MCF 10A (cell line): ENCODE data around the gene CSTB. TPM values are rescaled to one million over a fixed set of nuclear protein-coding genes. Genes with fewer than 3 reads are reported as not detected.

Experiments used
- BruUV-seq: library from RNA; stranded (reverse); fragments of 400-500 nt; replicated peaks from 2 replicates; lab custom pipeline; 2021; lab: Mats Ljungman, UMichigan
- CTCF ChIA-PET: fragments of 300-600 bp; sonication (Branson Sonifier 250); formaldehyde crosslinking; extraction: SDS; loops from one replicate; lab custom pipeline; 2021; ENCODE audit warnings: antibody characterized with exemption, inconsistent platforms; lab: Yijun Ruan, JAX
- POLR2A ChIA-PET: fragments of 300-600, 350-650 bp; sonication (Branson Sonifier 250); formaldehyde crosslinking; extraction: SDS; loops from one replicate; lab custom pipeline; 2020; ENCODE audit warnings: antibody characterized with exemption, inconsistent platforms; lab: Yijun Ruan, JAX
- DNase-seq: peaks from one replicate; pipeline ENCODE4 v3.0.0-alpha.2; 2018; ENCODE audit not compliant: unreplicated experiment
- H3K27ac Mint-ChIP-seq: one replicate; pipeline ENCODE4 v1.8.0; 2022; ENCODE audit warnings: mild to moderate bottlenecking, low read depth, mixed read lengths; ENCODE audit not compliant: unreplicated experiment
- H3K27me3 Mint-ChIP-seq: one replicate; pipeline ENCODE4 v1.8.0; 2022; ENCODE audit warnings: mixed read lengths; ENCODE audit not compliant: insufficient read depth, unreplicated experiment
- H3K36me3 Mint-ChIP-seq: one replicate; pipeline ENCODE4 v1.8.0; 2022; ENCODE audit warnings: mild to moderate bottlenecking, moderate library complexity, mixed read lengths; ENCODE audit not compliant: insufficient read depth, unreplicated experiment
- H3K4me1 Mint-ChIP-seq: one replicate; pipeline ENCODE4 v1.8.0; 2022; ENCODE audit warnings: mixed read lengths; ENCODE audit not compliant: insufficient read depth, unreplicated experiment
- H3K4me3 Mint-ChIP-seq: one replicate; pipeline ENCODE4 v1.8.0; 2022; ENCODE audit warnings: mild to moderate bottlenecking, moderate library complexity, mixed read lengths; ENCODE audit not compliant: unreplicated experiment
- H3K9me3 Mint-ChIP-seq: one replicate; pipeline ENCODE4 v1.8.0; 2022; ENCODE audit warnings: mixed read lengths; ENCODE audit not compliant: unreplicated experiment
- intact Hi-C: fragments of 100-400 bp; cut with micrococcal nuclease; formaldehyde crosslinking; loops from 2 replicates; pipeline ENCODE4 v1.14.1; 2022
- total RNA-seq: library from RNA; stranded (reverse); gene quantifications from 2 replicates; pipeline ENCODE4 v1.2.3, GENCODE V29; 2022
- TF ChIP-seq, protein P1 (sequence below): fragments of 200-600 bp; IDR thresholded peaks from one replicate; pipeline ENCODE4 v1.8.0; 2022; ENCODE audit warnings: antibody characterized with exemption, mild to moderate bottlenecking; ENCODE audit not compliant: unreplicated experiment

The CSTB gene
- total RNA-seq, 1 experiment from 2014 or later: 60.5 TPM

DNA sequence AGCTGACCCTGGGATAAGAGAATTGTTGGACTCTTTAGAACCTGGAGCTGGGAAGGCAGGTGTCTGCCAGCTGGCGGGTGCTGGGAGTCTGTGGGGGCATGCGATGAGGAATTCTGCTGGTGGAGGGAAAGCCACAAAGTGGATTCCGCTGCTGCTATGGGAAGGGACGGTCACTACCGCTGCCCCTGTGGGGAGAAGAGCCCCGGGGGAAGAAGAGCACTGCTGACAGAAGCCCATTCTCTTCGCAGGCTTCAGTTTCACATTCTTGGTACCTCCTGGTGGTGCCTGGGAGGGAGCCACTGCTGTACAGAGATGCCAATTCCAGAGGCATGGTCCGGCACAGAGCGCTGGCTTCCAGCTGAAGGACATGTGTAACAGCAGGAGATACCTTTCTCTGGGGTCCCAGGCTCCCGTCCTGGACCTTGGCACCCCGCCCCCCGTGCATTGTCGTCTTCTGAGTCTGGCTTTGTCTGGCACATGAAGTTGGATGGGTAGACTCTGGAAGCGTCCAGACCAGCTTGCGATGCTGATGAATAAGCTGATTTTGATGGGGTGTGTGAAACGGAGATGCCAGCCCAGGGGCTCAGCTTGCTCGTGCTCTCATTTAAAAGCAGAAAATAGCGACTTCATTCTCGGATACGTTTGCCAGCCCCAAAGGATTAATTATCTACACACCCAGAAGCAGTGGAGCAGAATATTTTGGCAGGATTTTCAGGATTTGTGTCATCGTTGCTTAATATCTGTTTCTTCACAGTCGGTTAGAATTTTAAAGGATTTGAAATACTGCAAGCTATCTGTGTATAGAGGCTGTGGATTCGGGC, 44.0 kb downstream of the CSTB start:
- peaks cover 59% of the 10 kb centered on the region for H3K36me3 Mint-ChIP-seq
- H3K9me3 Mint-ChIP-seq: no peaks in the 10 kb centered on the region
- CTCF ChIA-PET: interaction anchor here (0.6 kb wide), 1 partner anchor 75 kb away, joined by 3 read pairs; no protein-coding TSS in a partner anchor
- H3K27ac Mint-ChIP-seq: no peak overlapping the region
- POLR2A ChIA-PET: interaction anchor here (1.2 kb wide), 1 partner anchor 11 kb away, joined by 3 read pairs; no protein-coding TSS in a partner anchor
- no peak overlapping the region for H3K4me3 Mint-ChIP-seq
- DNase-seq: peak; percentile 52
- H3K4me1 Mint-ChIP-seq: peaks cover 50% of the 10 kb centered on the region
- intact Hi-C loops: no loop called here
- TF ChIP-seq, protein P1, sequence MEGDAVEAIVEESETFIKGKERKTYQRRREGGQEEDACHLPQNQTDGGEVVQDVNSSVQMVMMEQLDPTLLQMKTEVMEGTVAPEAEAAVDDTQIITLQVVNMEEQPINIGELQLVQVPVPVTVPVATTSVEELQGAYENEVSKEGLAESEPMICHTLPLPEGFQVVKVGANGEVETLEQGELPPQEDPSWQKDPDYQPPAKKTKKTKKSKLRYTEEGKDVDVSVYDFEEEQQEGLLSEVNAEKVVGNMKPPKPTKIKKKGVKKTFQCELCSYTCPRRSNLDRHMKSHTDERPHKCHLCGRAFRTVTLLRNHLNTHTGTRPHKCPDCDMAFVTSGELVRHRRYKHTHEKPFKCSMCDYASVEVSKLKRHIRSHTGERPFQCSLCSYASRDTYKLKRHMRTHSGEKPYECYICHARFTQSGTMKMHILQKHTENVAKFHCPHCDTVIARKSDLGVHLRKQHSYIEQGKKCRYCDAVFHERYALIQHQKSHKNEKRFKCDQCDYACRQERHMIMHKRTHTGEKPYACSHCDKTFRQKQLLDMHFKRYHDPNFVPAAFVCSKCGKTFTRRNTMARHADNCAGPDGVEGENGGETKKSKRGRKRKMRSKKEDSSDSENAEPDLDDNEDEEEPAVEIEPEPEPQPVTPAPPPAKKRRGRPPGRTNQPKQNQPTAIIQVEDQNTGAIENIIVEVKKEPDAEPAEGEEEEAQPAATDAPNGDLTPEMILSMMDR: no peak
- BruUV-seq: no TSS peak
- no peaks in the 10 kb centered on the region for H3K27me3 Mint-ChIP-seq

DNA sequence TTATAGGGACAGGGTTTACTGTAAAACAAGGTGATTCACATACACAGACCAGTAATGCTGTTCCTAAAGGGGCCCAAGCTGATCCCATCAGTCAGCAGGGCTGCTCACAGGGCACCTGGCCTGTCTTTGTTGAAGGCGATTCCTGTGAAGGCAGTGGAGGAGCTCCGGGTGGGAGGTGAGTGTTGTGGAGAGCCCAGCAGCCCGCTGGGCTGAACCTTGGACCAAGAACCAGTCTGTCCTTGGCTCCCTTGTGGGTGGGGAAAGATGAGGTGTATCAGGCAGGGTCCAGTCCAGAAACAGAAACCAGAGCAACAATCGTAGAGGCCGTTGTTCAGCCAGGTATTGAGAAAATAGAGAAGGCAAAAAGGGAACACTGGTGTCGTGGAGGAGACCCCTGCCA, 44.6 kb downstream of the CSTB start:
- intact Hi-C loops: no loop called here
- CTCF ChIA-PET: interaction anchor here (0.6 kb wide), 1 partner anchor 74 kb away, joined by 3 read pairs; no protein-coding TSS in a partner anchor
- H3K4me3 Mint-ChIP-seq: no peak overlapping the region
- H3K4me1 Mint-ChIP-seq: peaks cover 56% of the 10 kb centered on the region
- no peak overlapping the region for H3K27ac Mint-ChIP-seq
- H3K27me3 Mint-ChIP-seq: no peaks in the 10 kb centered on the region
- TF ChIP-seq, protein P1: no peak
- POLR2A ChIA-PET: interaction anchor here (1.2 kb wide), 1 partner anchor 11 kb away, joined by 3 read pairs; no protein-coding TSS in a partner anchor
- BruUV-seq: no TSS peak
- no peak for DNase-seq
- H3K36me3 Mint-ChIP-seq: peaks cover 55% of the 10 kb centered on the region
- no peaks in the 10 kb centered on the region for H3K9me3 Mint-ChIP-seq

DNA sequence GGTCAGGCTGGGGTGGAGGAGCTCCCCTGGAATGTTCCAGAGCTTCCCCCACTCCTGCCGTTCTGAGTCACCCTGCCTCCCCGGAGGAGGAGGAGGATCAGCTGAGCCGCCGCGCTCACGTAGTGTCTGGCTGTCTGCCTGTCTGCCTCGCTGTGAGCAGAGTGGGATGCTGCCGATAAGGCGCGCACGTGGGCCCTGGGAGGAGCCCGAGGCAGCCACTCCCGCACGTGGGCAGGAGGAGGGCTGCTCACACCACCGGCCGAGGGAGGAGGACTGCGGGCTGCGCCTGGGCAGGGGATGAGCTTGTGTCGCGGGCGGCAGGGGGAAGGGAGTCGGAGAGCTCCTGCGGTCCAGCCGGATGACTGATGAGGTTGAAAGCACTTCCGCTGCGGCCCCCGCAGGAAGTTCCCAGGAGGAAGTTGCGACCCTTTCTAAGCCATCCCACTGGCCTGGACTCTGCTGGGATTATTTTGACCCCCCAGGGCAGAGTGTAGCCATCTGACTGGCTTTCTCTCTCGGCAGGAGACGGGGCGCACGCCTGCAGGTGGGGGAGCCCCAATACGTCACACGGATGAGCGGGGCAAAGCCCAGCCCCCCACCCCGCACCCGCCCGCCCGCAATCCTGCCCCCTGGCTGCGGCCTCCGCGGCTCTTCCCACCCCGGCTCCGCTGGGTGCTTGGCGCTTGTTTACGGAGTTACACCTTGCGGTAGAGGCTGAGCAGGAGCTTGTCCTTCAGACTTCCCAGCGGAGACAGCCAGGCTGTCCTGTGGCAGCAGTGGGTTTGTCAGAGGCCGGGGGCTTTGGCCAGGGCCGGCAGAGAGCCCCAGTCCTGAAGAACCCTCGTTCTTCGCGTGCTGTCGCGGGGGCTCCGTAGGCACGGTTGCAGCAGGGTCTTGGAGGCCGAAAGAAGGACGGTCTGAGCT, 47.4 kb downstream of the CSTB start:
- H3K4me1 Mint-ChIP-seq: peaks cover 58% of the 10 kb centered on the region
- BruUV-seq: no TSS peak
- H3K27ac Mint-ChIP-seq: peak overlapping the region; percentile 86
- H3K9me3 Mint-ChIP-seq: no peaks in the 10 kb centered on the region
- H3K27me3 Mint-ChIP-seq: no peaks in the 10 kb centered on the region
- intact Hi-C loops: loop anchor here (2.0 kb wide), 2 partner anchors 16 to 68 kb away; no protein-coding TSS in a partner anchor
- POLR2A ChIA-PET: interaction anchor here (0.5 to 4.8 kb wide), 19 partner anchors 9 to 140 kb away, joined by 3 to 37 read pairs (median 6); partner anchors contain the start of genes HSF2BP, RRP1 and RRP1B
- TF ChIP-seq, protein P1: no peak
- CTCF ChIA-PET: interaction anchor here (0.6 to 1.4 kb wide), 3 partner anchors 15 to 94 kb away, joined by 3 to 5 read pairs (median 4); no protein-coding TSS in a partner anchor
- peaks cover 63% of the 10 kb centered on the region for H3K36me3 Mint-ChIP-seq
- DNase-seq: peak; percentile 94
- peak overlapping the region; percentile 69 for H3K4me3 Mint-ChIP-seq
